ENCODE results near the gene FBXW7.

Gene FBXW7

GRCh38 chr4:152509595-152510225 lies 26.2 kb downstream of the FBXW7 start:
- no peak for DNase-seq

GRCh38 chr4:152508818-152509217 lies 27.1 kb downstream of the FBXW7 start:
- no peak for DNase-seq

GRCh38 chr4:152508386-152508785 lies 27.5 kb downstream of the FBXW7 start:
- no peak for DNase-seq

GRCh38 chr4:152503653-152504290 lies 32.1 kb downstream of the FBXW7 start:
- no peak for DNase-seq

GRCh38 chr4:152501846-152502536 lies 33.9 kb downstream of the FBXW7 start:
- DNase-seq = no peak

GRCh38 chr4:152500800-152501434 lies 35.0 kb downstream of the FBXW7 start:
- peak; percentile 83 for DNase-seq

- no peak for DNase-seq
These were observed 35.6 kb downstream of the FBXW7 start for GRCh38 chr4:152500275-152500674.

GRCh38 chr4:152499344-152499743 lies 36.5 kb downstream of the FBXW7 start:
- no peak for DNase-seq

GRCh38 chr4:152494020-152494419 lies 41.9 kb downstream of the FBXW7 start:
- no peak for DNase-seq

GRCh38 chr4:152488246-152488645 lies 47.6 kb downstream of the FBXW7 start:
- no peak for DNase-seq

- no peak for DNase-seq
These were observed 49.2 kb downstream of the FBXW7 start for GRCh38 chr4:152486429-152487389.

GRCh38 chr4:152485726-152486276 lies 50.1 kb downstream of the FBXW7 start:
- DNase-seq = no peak

GRCh38 chr4:152482211-152482610 lies 53.7 kb downstream of the FBXW7 start:
- DNase-seq = no peak

GRCh38 chr4:152480901-152481300 lies 55.0 kb downstream of the FBXW7 start:
- no peak for DNase-seq

- DNase-seq = no peak
These were observed 55.6 kb downstream of the FBXW7 start for GRCh38 chr4:152480326-152480725.

GRCh38 chr4:152479428-152480026 lies 56.4 kb downstream of the FBXW7 start:
- DNase-seq = no peak

- DNase-seq = no peak
These were observed 57.2 kb downstream of the FBXW7 start for GRCh38 chr4:152478461-152479237.

GRCh38 chr4:152476796-152477195 lies 59.1 kb downstream of the FBXW7 start:
- no peak for DNase-seq

- no peak for DNase-seq
These were observed 64.6 kb downstream of the FBXW7 start for GRCh38 chr4:152471251-152471792.

- no peak for DNase-seq
These were observed 67.5 kb downstream of the FBXW7 start for GRCh38 chr4:152468408-152468807.

GRCh38 chr4:152467101-152467500 lies 68.8 kb downstream of the FBXW7 start:
- DNase-seq = no peak

Measured in NCI-H82 (cell line).